Sigmoid colon (tissue), 7 donors: ENCODE data around the gene KCNQ1OT1. TPM values are rescaled to one million over a fixed set of nuclear protein-coding genes. Genes with fewer than 3 reads are reported as not detected.

Experiments used
- DNase-seq: peaks from one replicate; pipeline ENCODE4 v3.0.0-alpha.2; 2019
- H3K27ac ChIP-seq, 4 donors: fragments of 200-600 bp; sonication (generic); one replicate each; pipeline ENCODE4 v1.5.1; 2016 to 2019; ENCODE audit warnings: mild to moderate bottlenecking in 1 of 4
- H3K27me3 ChIP-seq, 3 donors: fragments of 200-600 bp; sonication (generic); one replicate each; pipeline ENCODE4 v1.5.1; 2019; ENCODE audit warnings: mild to moderate bottlenecking in 1 of 3
- H3K36me3 ChIP-seq, 4 donors: fragments of 200-600 bp; sonication (generic); one replicate each; pipeline ENCODE4 v1.5.1; 2016 to 2019
- H3K4me1 ChIP-seq, 4 donors: fragments of 200-600 bp; sonication (generic); one replicate each; pipeline ENCODE4 v1.5.1; 2017 to 2019
- H3K4me3 ChIP-seq, 4 donors: fragments of 200-600 bp; sonication (generic); one replicate each; pipeline ENCODE4 v1.5.1; 2017 to 2019; ENCODE audit warnings: mild to moderate bottlenecking in 2 of 4, moderate library complexity in 1 of 4
- H3K9me3 ChIP-seq, 4 donors: fragments of 200-600 bp in 3 of 4; sonication (generic) in 3 of 4; one replicate each; pipeline versions ENCODE4 v1.5.1 to v1.6.1; 2013 to 2019
- EP300 ChIP-seq, 4 donors: sonication (generic); formaldehyde crosslinking; IDR thresholded peaks; one replicate each; pipeline ENCODE4 v1.6.1; 2017; ENCODE audit warnings: antibody characterized with exemption in 4 of 4
- POLR2A ChIP-seq, 2 donors: fragments of 450-650 bp; IDR thresholded peaks; one replicate each; pipeline ENCODE4 v1.6.1; 2016; ENCODE audit warnings: antibody characterized with exemption in 2 of 2, mild to moderate bottlenecking in 2 of 2, moderate library complexity in 2 of 2
- POLR2AphosphoS5 ChIP-seq, 4 donors: sonication (generic); formaldehyde crosslinking; IDR thresholded peaks; one replicate each; pipeline ENCODE4 v1.6.1; 2017; ENCODE audit warnings: antibody characterized with exemption in 4 of 4
- WGBS, 2 donors: extraction: QIAGEN DNeasy Blood & Tissue Kit; methylation state at CpG; one replicate each; pipeline ENCODE4 v1.1.7; 2013; 5-methylcytosine and 5-hydroxymethylcytosine counted together
- intact Hi-C: fragments of 100-400 bp; cut with DNase I; formaldehyde crosslinking; loops from one replicate; pipeline ENCODE4 v1.15.1; 2023
- polyA plus RNA-seq, 3 donors: library from polyadenylated mRNA; stranded (reverse); fragments of 200-250 nt; gene quantifications; one replicate each; pipeline ENCODE4 v1.2.3, GENCODE V29; 2013
- total RNA-seq, 4 donors: library from RNA; depleted of rRNA; stranded (reverse); fragments of >200 nt; gene quantifications; one replicate each; pipeline ENCODE4 v1.1.0, GENCODE V29; 2016
- TF ChIP-seq, protein P1 (sequence below), 4 experiments: fragments of 450-650 bp in 3 of 4; fragments of 200-600 bp in 1 of 4; IDR thresholded peaks; one replicate each; pipeline ENCODE4 v1.5.1; 2016 to 2019; ENCODE audit warnings: antibody characterized with exemption in 4 of 4, mild to moderate bottlenecking in 3 of 4, moderate library complexity in 2 of 4
- donor health status: healthy with polysubstance abuse.
- donor health status: Bipolar disorder and iron deficiency.
- donor health status: healthy.

Gene KCNQ1OT1
- total and polyA plus RNA-seq, 7 donors, result under 0.01 to 3.6 (median 0.99) TPM

DNA sequence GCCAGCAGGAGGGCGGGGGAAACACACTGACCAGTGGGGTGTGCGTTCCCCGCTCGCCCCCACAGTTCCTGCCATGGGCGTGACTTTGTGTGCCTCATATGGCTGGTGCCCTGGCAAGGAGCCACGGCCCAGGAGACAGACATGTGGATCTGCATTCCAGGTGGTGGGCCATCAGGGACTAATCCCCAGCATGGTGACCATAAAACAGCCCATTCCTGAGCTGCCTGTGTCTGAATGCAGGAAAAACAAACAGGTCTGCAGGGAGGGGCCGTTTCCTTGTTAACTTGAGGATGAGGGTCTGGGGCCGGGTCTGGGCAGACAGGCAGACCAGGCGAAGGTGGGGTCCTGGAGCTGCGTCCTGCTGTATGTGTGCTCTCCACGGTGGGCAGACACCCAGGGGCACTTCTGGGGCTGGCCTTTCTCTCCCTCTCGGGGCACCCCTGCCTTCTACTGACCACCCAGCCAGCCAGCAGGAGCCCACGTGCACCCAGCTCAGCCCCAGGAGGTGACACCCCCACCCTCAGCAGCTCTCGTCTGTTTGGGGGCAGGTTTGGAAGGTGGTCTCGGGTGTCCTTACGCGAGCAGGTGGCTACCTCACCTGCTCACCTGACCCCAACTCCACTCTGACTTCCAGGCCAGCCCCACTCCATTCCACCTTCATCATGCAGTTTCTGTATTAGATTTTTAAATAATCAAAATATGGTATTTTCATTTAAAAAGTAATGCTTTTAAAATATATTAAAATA, 120.3 kb downstream of the KCNQ1OT1 start:
- peak; percentile 48 for DNase-seq
- Histone ChIP-seq H3K4me1 (no peaks in the 10 kb centered on the region), H3K27me3 (no peaks in the 10 kb centered on the region), H3K36me3 (no peaks in the 10 kb centered on the region), H3K4me3 (no peak overlapping the region), H3K27ac (no peak overlapping the region), H3K9me3 (no peaks in the 10 kb centered on the region)
- TF ChIP-seq POLR2A (IDR thresholded peaks at IDR 0.05) (no peak), POLR2AphosphoS5 (IDR thresholded peaks at IDR 0.05) (no peak), EP300 (IDR thresholded peaks at IDR 0.05) (no peak)
- TF ChIP-seq, protein P1, sequence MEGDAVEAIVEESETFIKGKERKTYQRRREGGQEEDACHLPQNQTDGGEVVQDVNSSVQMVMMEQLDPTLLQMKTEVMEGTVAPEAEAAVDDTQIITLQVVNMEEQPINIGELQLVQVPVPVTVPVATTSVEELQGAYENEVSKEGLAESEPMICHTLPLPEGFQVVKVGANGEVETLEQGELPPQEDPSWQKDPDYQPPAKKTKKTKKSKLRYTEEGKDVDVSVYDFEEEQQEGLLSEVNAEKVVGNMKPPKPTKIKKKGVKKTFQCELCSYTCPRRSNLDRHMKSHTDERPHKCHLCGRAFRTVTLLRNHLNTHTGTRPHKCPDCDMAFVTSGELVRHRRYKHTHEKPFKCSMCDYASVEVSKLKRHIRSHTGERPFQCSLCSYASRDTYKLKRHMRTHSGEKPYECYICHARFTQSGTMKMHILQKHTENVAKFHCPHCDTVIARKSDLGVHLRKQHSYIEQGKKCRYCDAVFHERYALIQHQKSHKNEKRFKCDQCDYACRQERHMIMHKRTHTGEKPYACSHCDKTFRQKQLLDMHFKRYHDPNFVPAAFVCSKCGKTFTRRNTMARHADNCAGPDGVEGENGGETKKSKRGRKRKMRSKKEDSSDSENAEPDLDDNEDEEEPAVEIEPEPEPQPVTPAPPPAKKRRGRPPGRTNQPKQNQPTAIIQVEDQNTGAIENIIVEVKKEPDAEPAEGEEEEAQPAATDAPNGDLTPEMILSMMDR (IDR thresholded peaks at IDR 0.05), result no peak
- WGBS, 2 donors, result 80 to 83% methylated on average over 17 of the region's 17 CpGs
- intact Hi-C loops, result loop anchor here (10.0 kb wide), 1 partner anchor 235 kb away; no protein-coding TSS in a partner anchor

- WGBS, 2 donors, result 85 to 90% methylated on average over 7 of the region's 7 CpGs
- no peaks in the 10 kb centered on the region for H3K9me3 ChIP-seq
- no peaks in the 10 kb centered on the region for H3K27me3 ChIP-seq
- H3K4me3 ChIP-seq, result no peak overlapping the region
- intact Hi-C loops, result loop anchor here (10.0 kb wide), 1 partner anchor 234 kb away; no protein-coding TSS in a partner anchor
- peak; percentile 60 for DNase-seq
- H3K27ac ChIP-seq, result no peak overlapping the region
- no peaks in the 10 kb centered on the region for H3K4me1 ChIP-seq
- TF ChIP-seq, protein P1 (IDR thresholded peaks at IDR 0.05), result no peak
- H3K36me3 ChIP-seq, result no peaks in the 10 kb centered on the region
Measured at GRCh38 chr11:2578929-2579270, 120.9 kb downstream of the KCNQ1OT1 start.

- Histone ChIP-seq H3K9me3 (no peaks in the 10 kb centered on the region), H3K4me1 (no peaks in the 10 kb centered on the region), H3K4me3 (no peak overlapping the region), H3K36me3 (no peaks in the 10 kb centered on the region), H3K27ac (no peak overlapping the region), H3K27me3 (no peaks in the 10 kb centered on the region)
- 85 to 93% methylated on average over 22 of the region's 22 CpGs for WGBS, 2 donors
- DNase-seq, result peak; percentile 60
- TF ChIP-seq POLR2A (IDR thresholded peaks at IDR 0.05) (no peak), EP300 (IDR thresholded peaks at IDR 0.05) (no peak), POLR2AphosphoS5 (IDR thresholded peaks at IDR 0.05) (no peak)
- TF ChIP-seq, protein P1 (IDR thresholded peaks at IDR 0.05), result no peak
- intact Hi-C loops, result loop anchor here (10.0 kb wide), 1 partner anchor 233 kb away; no protein-coding TSS in a partner anchor
Measured at GRCh38 chr11:2577991-2578928, 121.5 kb downstream of the KCNQ1OT1 start.

DNA sequence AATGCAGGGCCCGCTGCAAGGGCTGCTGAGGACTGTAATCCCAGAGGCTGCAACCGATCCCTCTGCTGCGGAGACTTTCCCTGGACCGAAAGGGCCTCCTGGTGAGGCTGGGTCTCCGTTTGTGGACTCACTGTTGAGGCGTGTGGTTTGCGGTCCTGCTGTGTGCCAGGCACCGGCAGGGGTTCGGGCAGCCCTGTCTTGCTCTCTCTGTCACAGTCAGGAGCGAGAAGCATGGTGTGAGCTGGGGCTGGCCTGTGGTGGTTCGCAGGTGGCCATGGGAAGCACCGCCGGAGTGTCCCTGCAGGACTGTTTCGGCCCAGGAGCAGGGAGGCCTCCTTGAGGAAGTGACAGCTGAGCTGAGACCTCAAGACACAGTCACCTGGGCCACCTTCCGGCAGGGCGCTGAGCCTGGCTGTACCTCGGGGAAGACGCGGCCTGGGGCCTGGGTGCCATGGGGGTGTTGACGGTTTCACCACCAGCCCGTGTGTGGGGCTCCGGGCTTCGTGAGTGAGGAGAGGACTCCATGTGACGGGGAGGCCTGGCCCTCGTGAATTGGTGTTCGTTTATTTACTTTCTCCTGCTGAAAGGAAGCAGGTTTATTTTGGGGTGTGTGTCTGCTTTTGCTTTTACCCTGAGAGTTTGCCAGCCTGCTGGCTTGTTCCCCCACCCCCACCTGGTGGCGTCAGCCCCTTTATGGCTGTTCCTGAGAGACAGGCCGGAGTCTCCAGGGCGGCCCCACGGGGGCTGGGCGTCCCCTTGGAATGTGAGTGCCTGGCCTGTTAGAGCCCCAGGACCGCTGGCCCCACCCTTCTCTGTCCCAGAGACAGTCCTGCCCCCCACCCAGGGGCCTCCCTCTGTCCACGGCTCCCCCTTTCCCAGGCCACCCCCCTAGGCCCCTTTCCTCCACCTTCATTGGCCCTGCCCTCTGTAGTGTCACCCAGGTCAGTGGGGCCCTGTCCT, 122.5 kb downstream of the KCNQ1OT1 start:
- DNase-seq, result peak; percentile 50
- H3K27ac ChIP-seq, result no peak overlapping the region
- intact Hi-C loops, result loop anchor here (10.0 kb wide), 1 partner anchor 233 kb away; no protein-coding TSS in a partner anchor
- no peaks in the 10 kb centered on the region for H3K27me3 ChIP-seq
- H3K4me1 ChIP-seq, result no peaks in the 10 kb centered on the region
- no peak for TF ChIP-seq EP300 (IDR thresholded peaks at IDR 0.05)
- TF ChIP-seq, protein P1 (IDR thresholded peaks at IDR 0.05), result no peak
- no peak for TF ChIP-seq POLR2A (IDR thresholded peaks at IDR 0.05)
- no peak for TF ChIP-seq POLR2AphosphoS5 (IDR thresholded peaks at IDR 0.05)
- no peaks in the 10 kb centered on the region for H3K9me3 ChIP-seq
- no peak overlapping the region for H3K4me3 ChIP-seq
- 60 to 86% methylated on average over 33 of the region's 33 CpGs for WGBS, 2 donors
- H3K36me3 ChIP-seq, result no peaks in the 10 kb centered on the region
